HL-60/S4 treated with retinoic acid at 250 ng/mL for 4 days and 3 days (cell line): ENCODE data around the gene IRX1.

Source experiments
- in situ Hi-C: fragments of 300-500 bp; cut with MboI; formaldehyde crosslinking; loops from 2 replicates; pipeline ENCODE4 v1.7.0; 2022; ENCODE audit warnings: low sequenced_read_pairs

The IRX1 gene

GRCh38 chr5:3600106-3601060 is 4.8 kb downstream of the IRX1 start:
- in situ Hi-C loops = no loop called here

- in situ Hi-C loops = no loop called here
Observed at GRCh38 chr5:3601061-3601710, 5.6 kb downstream of the IRX1 start.

- in situ Hi-C loops = no loop called here
Observed at GRCh38 chr5:3601911-3602782, 6.5 kb downstream of the IRX1 start.

GRCh38 chr5:3602785-3603502 is 7.3 kb downstream of the IRX1 start:
- in situ Hi-C loops = no loop called here

- in situ Hi-C loops = no loop called here
Observed at GRCh38 chr5:3604501-3604900, 8.9 kb downstream of the IRX1 start.

- in situ Hi-C loops = no loop called here
Observed at GRCh38 chr5:3605298-3606010, 9.8 kb downstream of the IRX1 start.

GRCh38 chr5:3606121-3606831 is 10.6 kb downstream of the IRX1 start:
- in situ Hi-C loops = no loop called here

- in situ Hi-C loops = no loop called here
Observed at GRCh38 chr5:3607541-3608181, 12.0 kb downstream of the IRX1 start.

GRCh38 chr5:3609120-3609681 is 13.6 kb downstream of the IRX1 start:
- in situ Hi-C loops = no loop called here

- in situ Hi-C loops = no loop called here
Observed at GRCh38 chr5:3612591-3613042, 17.0 kb downstream of the IRX1 start.

- in situ Hi-C loops = no loop called here
Observed at GRCh38 chr5:3613726-3614125, 18.1 kb downstream of the IRX1 start.

- in situ Hi-C loops = no loop called here
Observed at GRCh38 chr5:3615217-3615616, 19.6 kb downstream of the IRX1 start.

GRCh38 chr5:3615829-3616228 is 20.2 kb downstream of the IRX1 start:
- in situ Hi-C loops = no loop called here

- in situ Hi-C loops = no loop called here
Observed at GRCh38 chr5:3619579-3619978, 23.9 kb downstream of the IRX1 start.

GRCh38 chr5:3622961-3623360 is 27.3 kb downstream of the IRX1 start:
- in situ Hi-C loops = no loop called here

GRCh38 chr5:3625626-3626025 is 30.0 kb downstream of the IRX1 start:
- in situ Hi-C loops = no loop called here

GRCh38 chr5:3634061-3634460 is 38.4 kb downstream of the IRX1 start:
- in situ Hi-C loops = no loop called here

GRCh38 chr5:3639175-3639574 is 43.5 kb downstream of the IRX1 start:
- in situ Hi-C loops = no loop called here
